SK-N-SH treated with all-trans-retinoic acid at 6 μM for 48 hours (cell line): ENCODE data around the gene GAREM1.

Experiments used
- CREB5 ChIP-seq: fragments of 250-450 bp; sonication (Bioruptor Pico); IDR thresholded peaks from 2 replicates; pipeline ENCODE4 v1.5.1; 2020; ENCODE audit warnings: low read depth, mild to moderate bottlenecking, moderate library complexity
- CSDC2 ChIP-seq: fragments of 250-450 bp; sonication (Bioruptor Pico); IDR thresholded peaks from 2 replicates; pipeline ENCODE4 v1.5.0; 2020; ENCODE audit warnings: mild to moderate bottlenecking, moderate library complexity
- TOX ChIP-seq: fragments of 250-450 bp; sonication (Bioruptor Pico); IDR thresholded peaks from 2 replicates; pipeline ENCODE4 v1.8.0; 2021; ENCODE audit warnings: mild to moderate bottlenecking, moderate library complexity, borderline replicate concordance
- ZFP3 ChIP-seq: fragments of 250-450 bp; sonication (Bioruptor Pico); IDR thresholded peaks from 2 replicates; pipeline ENCODE4 v1.5.0; 2020; ENCODE audit warnings: mild to moderate bottlenecking, moderate library complexity
- TF ChIP-seq, protein P1 (sequence below): fragments of 250-450 bp; sonication (Bioruptor Pico); IDR thresholded peaks from 2 replicates; pipeline ENCODE4 v1.8.0; 2020; ENCODE audit warnings: mild to moderate bottlenecking, moderate library complexity, borderline replicate concordance

- TF ChIP-seq, protein P1, sequence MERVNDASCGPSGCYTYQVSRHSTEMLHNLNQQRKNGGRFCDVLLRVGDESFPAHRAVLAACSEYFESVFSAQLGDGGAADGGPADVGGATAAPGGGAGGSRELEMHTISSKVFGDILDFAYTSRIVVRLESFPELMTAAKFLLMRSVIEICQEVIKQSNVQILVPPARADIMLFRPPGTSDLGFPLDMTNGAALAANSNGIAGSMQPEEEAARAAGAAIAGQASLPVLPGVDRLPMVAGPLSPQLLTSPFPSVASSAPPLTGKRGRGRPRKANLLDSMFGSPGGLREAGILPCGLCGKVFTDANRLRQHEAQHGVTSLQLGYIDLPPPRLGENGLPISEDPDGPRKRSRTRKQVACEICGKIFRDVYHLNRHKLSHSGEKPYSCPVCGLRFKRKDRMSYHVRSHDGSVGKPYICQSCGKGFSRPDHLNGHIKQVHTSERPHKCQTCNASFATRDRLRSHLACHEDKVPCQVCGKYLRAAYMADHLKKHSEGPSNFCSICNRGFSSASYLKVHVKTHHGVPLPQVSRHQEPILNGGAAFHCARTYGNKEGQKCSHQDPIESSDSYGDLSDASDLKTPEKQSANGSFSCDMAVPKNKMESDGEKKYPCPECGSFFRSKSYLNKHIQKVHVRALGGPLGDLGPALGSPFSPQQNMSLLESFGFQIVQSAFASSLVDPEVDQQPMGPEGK (CRISPR knock-in tag): no peak
- TF ChIP-seq ZFP3 (CRISPR knock-in tag) (no peak), CSDC2 (CRISPR knock-in tag) (no peak), CREB5 (CRISPR knock-in tag) (no peak), TOX (CRISPR knock-in tag) (no peak)
Measured at GRCh38 chr18:32276256-32276655, 194.4 kb downstream of the GAREM1 start.
